GM10266 (cell line): Measurements from ENCODE around the gene ZNF423.

Source experiments
- DNase-seq: peaks from one replicate; pipeline ENCODE4 v3.0.0; 2012; ENCODE audit errors: extremely low spot score
- TF ChIP-seq, protein P1 (sequence below): IDR thresholded peaks from 2 replicates; pipeline ENCODE4 v1.5.1; 2012; ENCODE audit warnings: mild to moderate bottlenecking, low read depth; ENCODE audit not compliant: control insufficient read depth, insufficient read depth; ENCODE audit errors: missing control alignments

Gene ZNF423

DNA sequence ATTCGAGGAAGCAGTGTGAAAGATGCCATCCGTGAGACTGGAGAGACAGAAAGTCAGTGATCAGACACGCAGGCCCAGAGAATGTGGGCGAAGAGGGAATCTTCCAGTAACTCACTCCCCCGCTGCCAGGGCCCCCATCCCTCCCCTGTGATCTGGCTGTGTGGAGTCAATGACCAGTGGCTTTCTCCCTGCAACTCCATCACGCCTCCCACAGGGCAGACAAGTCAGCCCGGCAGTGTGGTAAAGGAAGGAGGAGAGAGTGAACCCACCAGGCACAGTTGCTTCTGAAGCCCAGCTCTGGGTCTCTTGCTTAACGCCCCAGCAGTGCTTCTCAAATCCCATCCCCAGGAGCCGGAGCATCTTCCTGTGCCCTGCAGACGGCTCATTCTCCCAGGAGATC, 142.1 kb downstream of the ZNF423 start:
- DNase-seq: no peak
- TF ChIP-seq, protein P1, sequence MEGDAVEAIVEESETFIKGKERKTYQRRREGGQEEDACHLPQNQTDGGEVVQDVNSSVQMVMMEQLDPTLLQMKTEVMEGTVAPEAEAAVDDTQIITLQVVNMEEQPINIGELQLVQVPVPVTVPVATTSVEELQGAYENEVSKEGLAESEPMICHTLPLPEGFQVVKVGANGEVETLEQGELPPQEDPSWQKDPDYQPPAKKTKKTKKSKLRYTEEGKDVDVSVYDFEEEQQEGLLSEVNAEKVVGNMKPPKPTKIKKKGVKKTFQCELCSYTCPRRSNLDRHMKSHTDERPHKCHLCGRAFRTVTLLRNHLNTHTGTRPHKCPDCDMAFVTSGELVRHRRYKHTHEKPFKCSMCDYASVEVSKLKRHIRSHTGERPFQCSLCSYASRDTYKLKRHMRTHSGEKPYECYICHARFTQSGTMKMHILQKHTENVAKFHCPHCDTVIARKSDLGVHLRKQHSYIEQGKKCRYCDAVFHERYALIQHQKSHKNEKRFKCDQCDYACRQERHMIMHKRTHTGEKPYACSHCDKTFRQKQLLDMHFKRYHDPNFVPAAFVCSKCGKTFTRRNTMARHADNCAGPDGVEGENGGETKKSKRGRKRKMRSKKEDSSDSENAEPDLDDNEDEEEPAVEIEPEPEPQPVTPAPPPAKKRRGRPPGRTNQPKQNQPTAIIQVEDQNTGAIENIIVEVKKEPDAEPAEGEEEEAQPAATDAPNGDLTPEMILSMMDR: no peak

DNA sequence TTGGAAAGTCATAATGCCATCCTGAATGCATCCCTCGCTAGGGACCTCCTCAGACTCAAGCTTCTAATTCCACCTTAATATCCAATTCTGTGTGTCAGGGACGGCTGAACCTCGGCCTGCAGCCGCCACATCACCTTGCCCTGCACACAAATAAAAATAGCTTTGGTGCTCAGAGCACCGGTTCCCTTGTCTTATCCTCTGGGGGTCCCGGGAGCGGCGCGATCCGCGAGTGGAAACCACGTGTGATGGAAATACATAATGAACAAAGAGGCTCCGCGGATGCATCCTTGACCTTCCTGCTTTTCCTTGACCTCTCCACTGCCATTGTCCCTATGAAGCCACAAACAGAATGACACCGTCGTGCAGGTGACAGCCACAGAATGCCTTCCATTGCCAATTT, 143.4 kb downstream of the ZNF423 start:
- TF ChIP-seq, protein P1: no peak
- no peak for DNase-seq

DNA sequence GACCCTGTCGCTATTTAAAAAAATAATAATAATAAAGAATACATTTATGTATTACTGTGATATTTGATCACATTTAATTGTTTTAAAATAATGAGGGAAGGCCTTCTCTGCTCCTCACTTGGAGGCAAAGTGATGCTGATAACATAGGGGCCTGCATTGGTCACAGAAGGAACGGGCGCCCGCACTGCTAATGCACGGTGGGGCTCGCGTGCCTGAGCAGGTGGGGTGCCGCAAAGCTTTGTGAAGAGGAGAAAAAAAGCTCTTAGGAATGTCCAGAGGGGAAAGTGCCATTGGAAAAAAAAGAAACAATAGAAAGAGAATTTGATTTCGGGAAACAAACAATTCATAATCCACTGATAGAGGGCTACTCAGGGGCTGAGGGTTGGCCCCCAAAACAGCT, 143.8 kb downstream of the ZNF423 start:
- TF ChIP-seq, protein P1: no peak
- DNase-seq: no peak

DNA sequence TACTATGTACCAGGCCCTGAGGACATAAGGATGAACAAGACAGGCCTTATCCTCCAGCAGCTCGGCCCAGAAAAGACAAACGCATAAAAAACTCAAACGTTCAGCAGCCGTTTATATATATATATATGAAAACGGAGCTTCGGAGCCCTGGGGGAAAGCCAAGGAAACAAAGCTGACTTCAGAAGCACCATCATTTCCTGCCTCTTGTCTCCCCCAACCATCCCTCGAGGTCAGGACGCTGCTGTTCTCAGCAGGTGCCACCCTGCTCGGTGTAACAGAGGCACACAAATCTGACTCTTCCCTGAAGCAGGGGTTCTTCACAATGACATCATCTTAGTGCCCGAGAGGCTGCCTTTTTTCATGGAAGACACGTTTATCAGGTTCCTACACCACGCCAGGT, 146.9 kb downstream of the ZNF423 start:
- no peak for DNase-seq
- TF ChIP-seq, protein P1: no peak

DNA sequence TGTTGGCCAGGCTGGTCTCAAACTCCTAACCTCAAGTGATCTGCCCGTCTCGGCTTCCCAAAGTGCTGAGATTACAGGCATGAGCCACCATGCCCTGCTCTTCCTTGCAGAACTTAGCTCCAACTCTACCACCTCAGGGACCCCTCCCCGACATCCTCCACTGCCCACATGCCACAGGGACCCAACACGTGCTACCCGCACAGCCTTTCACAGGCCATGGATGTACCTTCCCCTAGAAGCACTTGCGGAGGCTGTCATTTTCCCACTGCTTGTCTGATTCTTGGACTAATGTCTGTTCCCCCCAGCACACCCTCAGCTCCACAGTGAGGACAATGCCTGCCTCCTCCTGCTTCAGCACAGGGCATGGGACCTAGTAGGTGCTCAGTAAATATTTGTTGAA, 147.4 kb downstream of the ZNF423 start:
- DNase-seq: no peak
- TF ChIP-seq, protein P1: no peak

DNA sequence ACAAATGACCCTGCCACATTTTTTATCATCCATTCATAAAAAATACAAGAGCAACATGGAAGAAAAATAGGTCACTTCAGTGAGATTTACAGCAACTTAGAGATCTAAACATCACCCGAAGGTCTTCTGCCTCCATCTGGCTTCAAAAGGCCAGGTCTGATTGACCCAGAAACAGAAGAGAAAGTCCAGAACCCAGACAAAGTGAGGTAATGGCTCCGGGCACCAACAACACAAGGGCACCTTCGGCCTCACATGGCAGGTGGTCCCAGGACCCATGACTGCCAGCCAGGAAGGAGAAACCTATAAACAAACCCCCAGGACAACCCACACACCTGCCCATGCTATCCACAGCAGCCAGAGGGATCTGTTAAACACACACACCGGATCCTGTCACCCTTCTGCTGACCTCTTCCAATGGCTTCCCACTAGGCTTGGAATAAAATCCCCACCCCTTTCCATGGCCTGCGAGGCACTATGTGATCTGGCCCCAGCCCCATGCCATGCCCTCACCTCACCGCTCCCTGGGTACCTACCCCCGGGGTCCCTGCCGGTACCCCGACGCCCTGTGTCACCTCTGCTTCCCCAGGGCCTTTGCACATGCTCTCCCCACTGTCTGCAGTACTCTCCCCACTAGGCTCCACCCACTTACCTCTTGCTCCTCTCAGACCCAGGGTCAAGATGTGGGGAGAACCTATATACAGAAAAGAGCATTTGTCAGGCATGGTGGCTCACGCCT, 149.1 kb downstream of the ZNF423 start:
- no peak for DNase-seq
- TF ChIP-seq, protein P1: no peak

DNA sequence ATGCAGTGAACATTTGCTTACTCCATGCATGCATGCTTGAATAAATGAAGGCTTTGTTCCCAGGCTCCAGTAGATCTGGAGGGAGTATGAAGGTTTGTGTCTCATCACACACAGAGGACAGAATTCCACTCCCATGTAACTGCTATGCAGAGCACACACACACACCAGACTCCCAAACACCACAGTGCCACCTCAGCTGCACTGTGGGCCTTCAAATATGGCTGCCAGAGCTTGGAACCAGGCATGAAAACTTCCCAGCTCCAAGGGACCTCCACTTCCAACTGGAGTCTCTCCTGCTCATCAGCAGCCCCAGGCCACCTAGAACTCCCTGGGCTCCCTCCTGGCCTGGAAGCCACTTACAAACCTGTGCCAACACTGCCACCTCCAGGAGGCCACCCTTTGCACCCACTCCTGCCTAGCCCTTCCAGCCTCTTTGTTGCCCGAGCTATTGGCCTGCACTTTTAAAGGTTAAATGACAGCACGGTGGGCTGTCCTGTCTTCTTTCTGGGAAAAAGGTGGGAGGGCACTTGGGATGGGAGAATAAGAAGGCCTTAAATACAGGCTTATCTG, 151.2 kb downstream of the ZNF423 start:
- TF ChIP-seq, protein P1: no peak
- no peak for DNase-seq
